Activated naive CD4-positive, alpha-beta T cell treated with anti-CD3 and anti-CD28 coated beads for 36 hours (primary cell): Measurements from ENCODE around the gene GPS1. TPM values are rescaled to one million over a fixed set of nuclear protein-coding genes. Genes with fewer than 3 reads are reported as not detected.
"Not testable (repeated sequence)": the region's sequence is repeated elsewhere in the genome, so short reads cannot be mapped to it uniquely, and the experiment has no call there.

ENCODE experiments used
- CTCF ChIA-PET: fragments of 350-600 bp; sonication (Branson Sonifier 250); formaldehyde crosslinking; loops from one replicate; lab custom pipeline; 2021; ENCODE audit warnings: antibody characterized with exemption; lab: Charles Lee
- DNase-seq: peaks from one replicate; pipeline ENCODE4 v3.0.0-alpha.2; 2020
- H3K27ac Mint-ChIP-seq: one replicate; pipeline ENCODE4 v1.8.0; 2021; ENCODE audit warnings: mild to moderate bottlenecking, mixed read lengths
- H3K27me3 Mint-ChIP-seq: one replicate; pipeline ENCODE4 v1.8.0; 2021; ENCODE audit warnings: low read depth, mixed read lengths
- H3K36me3 Mint-ChIP-seq: one replicate; pipeline ENCODE4 v1.8.0; 2021; ENCODE audit warnings: low read depth, mixed read lengths
- H3K4me1 Mint-ChIP-seq: one replicate; pipeline ENCODE4 v1.8.0; 2021; ENCODE audit warnings: low read depth, mixed read lengths
- H3K4me3 Mint-ChIP-seq: one replicate; pipeline ENCODE4 v1.8.0; 2021; ENCODE audit warnings: mild to moderate bottlenecking, moderate library complexity, mixed read lengths
- H3K9me3 Mint-ChIP-seq: one replicate; pipeline ENCODE4 v1.8.0; 2021; ENCODE audit warnings: mixed read lengths
- intact Hi-C: fragments of 100-400 bp; cut with micrococcal nuclease; formaldehyde crosslinking; loops from one replicate; pipeline ENCODE4 v1.15.1; 2023
- total RNA-seq, 2 experiments: library from RNA; stranded (reverse); gene quantifications; one replicate each; pipeline ENCODE4 v1.2.3, GENCODE V29; 2021

The GPS1 gene
- total RNA-seq, 2 experiments from 2014 or later, result 91.0 to 91.3 TPM

GRCh38 chr17:82033359-82034085 is 18.2 kb upstream of the GPS1 start:
- H3K36me3 Mint-ChIP-seq, result peaks cover 5% of the 10 kb centered on the region
- H3K27ac Mint-ChIP-seq, result no peak overlapping the region
- peaks cover 20% of the 10 kb centered on the region for H3K4me1 Mint-ChIP-seq
- CTCF ChIA-PET, result interaction anchor here (1.5 to 2.3 kb wide), 2 partner anchors 10 to 120 kb away, joined by 4 to 6 read pairs; partner anchors contain the start of genes CENPX and LRRC45
- H3K27me3 Mint-ChIP-seq, result no peaks in the 10 kb centered on the region
- intact Hi-C loops, result loop anchor here (10.0 kb wide), 1 partner anchor 321 kb away; the partner anchor contains the start of gene TEX19
- DNase-seq, result no peak
- H3K4me3 Mint-ChIP-seq, result no peak overlapping the region
- no peaks in the 10 kb centered on the region for H3K9me3 Mint-ChIP-seq

DNA sequence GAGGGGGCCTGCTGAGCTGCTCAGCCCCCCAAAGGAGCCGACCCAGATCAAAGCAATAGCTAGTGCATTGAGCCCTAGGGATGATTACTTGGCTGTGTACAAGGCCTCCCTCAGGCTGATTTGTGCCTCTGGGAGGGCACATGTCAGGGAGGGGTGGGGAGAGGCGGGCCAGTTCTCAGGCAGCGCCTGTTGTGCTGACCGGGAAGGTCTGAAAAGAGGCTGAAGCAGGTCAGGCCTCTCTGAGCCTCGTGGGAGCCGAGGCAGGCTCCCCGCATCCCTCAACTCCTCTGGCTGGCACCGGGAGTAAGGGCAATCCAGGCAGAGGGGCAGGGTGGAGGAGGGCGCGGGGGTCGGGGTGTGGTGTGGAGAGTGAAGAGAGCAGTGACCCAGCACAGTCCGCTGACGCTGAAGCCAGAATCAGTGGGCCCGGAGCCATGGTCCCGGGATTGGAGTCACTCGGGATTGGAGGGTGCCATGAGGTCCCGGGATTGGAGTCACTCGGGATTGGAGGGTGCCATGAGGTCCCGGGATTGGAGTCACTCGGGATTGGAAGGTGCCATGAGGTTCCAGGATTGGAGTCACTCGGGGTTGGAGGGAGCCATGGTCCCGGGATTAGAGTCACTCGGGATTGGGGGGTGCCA is 17.2 kb upstream of the GPS1 start:
- no peaks in the 10 kb centered on the region for H3K9me3 Mint-ChIP-seq
- DNase-seq, result no peak
- H3K36me3 Mint-ChIP-seq, result peaks cover 5% of the 10 kb centered on the region
- H3K4me3 Mint-ChIP-seq, result no peak overlapping the region
- no peak overlapping the region for H3K27ac Mint-ChIP-seq
- H3K4me1 Mint-ChIP-seq, result peaks cover 25% of the 10 kb centered on the region
- intact Hi-C loops, result loop anchor here (10.0 kb wide), 1 partner anchor 320 kb away; the partner anchor contains the start of gene TEX19
- H3K27me3 Mint-ChIP-seq, result no peaks in the 10 kb centered on the region
- CTCF ChIA-PET, result interaction anchor here (2.1 to 2.3 kb wide), 2 partner anchors 75 to 120 kb away, joined by 6 to 7 read pairs; no protein-coding TSS in a partner anchor

- peaks cover 22% of the 10 kb centered on the region for H3K4me1 Mint-ChIP-seq
- H3K36me3 Mint-ChIP-seq, result peaks cover 2% of the 10 kb centered on the region
- H3K4me3 Mint-ChIP-seq, result peak overlapping the region; percentile 85
- H3K27me3 Mint-ChIP-seq, result no peaks in the 10 kb centered on the region
- H3K9me3 Mint-ChIP-seq, result no peaks in the 10 kb centered on the region
- H3K27ac Mint-ChIP-seq, result no peak overlapping the region
- CTCF ChIA-PET, result interaction anchor here (2.1 kb wide), 1 partner anchor 76 kb away, joined by 7 read pairs; no protein-coding TSS in a partner anchor
- no peak for DNase-seq
- intact Hi-C loops, result loop anchor here (10.0 kb wide), 1 partner anchor 319 kb away; the partner anchor contains the start of gene TEX19
Observed at GRCh38 chr17:82035488-82035887, 16.2 kb upstream of the GPS1 start.

DNA sequence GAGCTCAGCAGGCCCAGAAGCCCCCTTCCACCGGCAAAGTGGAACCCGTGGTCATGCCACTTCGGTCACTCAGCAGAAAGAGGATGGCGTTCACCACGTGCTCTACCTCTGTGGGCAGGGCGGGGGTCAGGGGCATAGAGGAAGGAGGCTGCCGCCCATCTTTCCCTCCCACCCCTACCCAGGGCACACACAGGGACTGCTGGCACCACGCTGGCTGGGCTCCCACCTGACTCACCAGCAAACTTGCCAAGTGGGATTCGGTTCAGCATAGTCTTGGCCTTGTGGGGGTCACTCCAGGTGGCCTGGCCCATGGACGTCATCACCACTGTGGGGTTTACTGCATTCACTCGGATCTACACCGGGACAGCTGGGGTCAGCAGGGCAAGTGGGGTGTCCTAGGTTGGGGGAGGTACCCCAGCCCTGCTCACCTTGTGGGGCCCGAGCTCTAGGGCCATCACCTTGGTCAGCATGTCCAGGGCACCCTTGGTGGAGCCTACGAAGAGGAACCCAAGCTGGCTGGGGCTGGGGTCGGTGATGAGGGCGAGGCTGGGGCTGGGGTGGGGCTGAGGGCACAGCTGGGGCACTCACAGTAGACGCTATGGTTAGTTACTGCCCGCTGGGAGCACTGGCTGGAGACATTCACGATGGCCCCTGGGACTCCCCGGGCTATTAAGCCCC is 15.6 kb upstream of the GPS1 start:
- H3K36me3 Mint-ChIP-seq, result peaks cover 2% of the 10 kb centered on the region
- intact Hi-C loops, result loop anchor here (10.0 kb wide), 1 partner anchor 319 kb away; the partner anchor contains the start of gene TEX19
- H3K9me3 Mint-ChIP-seq, result no peaks in the 10 kb centered on the region
- H3K4me3 Mint-ChIP-seq, result peak overlapping the region; percentile 85
- DNase-seq, result no peak
- H3K27ac Mint-ChIP-seq, result no peak overlapping the region
- H3K4me1 Mint-ChIP-seq, result peaks cover 22% of the 10 kb centered on the region
- no peaks in the 10 kb centered on the region for H3K27me3 Mint-ChIP-seq
- CTCF ChIA-PET, result interaction anchor here (1.6 to 2.1 kb wide), 2 partner anchors 14 to 77 kb away, joined by 3 to 7 read pairs; no protein-coding TSS in a partner anchor

DNA sequence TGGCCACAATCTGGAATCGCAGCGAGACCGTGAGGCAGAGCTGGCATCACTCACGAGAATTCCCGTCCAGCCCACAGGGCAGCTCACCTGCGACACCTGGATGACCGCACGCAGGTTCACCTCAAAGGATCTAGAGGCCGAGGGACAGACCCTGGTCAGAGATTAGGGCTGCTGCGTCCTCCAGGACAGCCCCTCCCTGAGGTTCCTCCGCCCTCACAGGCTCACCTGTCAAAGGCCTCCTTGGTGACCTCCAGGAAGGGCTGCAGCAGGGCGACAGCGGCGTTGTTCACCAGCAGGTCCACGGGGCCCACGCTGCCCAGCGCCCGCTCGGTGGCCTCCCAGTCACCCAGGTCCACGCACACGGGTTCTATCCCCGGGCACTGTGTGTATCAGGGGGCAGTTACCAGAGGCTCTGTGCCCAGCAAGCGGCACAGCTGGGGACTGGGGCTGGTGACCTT is 15.0 kb upstream of the GPS1 start:
- intact Hi-C loops, result loop anchor here (1.0 to 10.0 kb wide), 3 partner anchors 13 to 318 kb away; partner anchors contain the start of genes FASN, LRRC45 and TEX19
- H3K27ac Mint-ChIP-seq, result no peak overlapping the region
- CTCF ChIA-PET, result interaction anchor here (1.6 kb wide), 1 partner anchor 15 kb away, joined by 3 read pairs; no protein-coding TSS in a partner anchor

GRCh38 chr17:82037092-82037888 is 14.4 kb upstream of the GPS1 start, which contains the start of gene DCXR:
Gene DCXR, minus strand, starts transcription at chr17:82037697. Its CDS starts 15 bp downstream, at chr17:82037682.
- Mint-ChIP-seq H3K9me3 (no peaks in the 10 kb centered on the region), H3K4me1 (peaks cover 22% of the 10 kb centered on the region), H3K27ac (peak within 1 kb of the TSS; percentile 82), H3K27me3 (no peaks in the 10 kb centered on the region), H3K36me3 (peaks cover 2% of the 10 kb centered on the region), H3K4me3 (peak within 1 kb of the TSS; percentile 85)
- CTCF ChIA-PET, result interaction anchor here (0.6 to 1.6 kb wide), 14 partner anchors 9 to 448 kb away, joined by 3 to 6 read pairs (median 4); partner anchors contain the start of genes CENPX and LRRC45
- intact Hi-C loops, result loop anchor here (1.0 to 10.0 kb wide), 3 partner anchors 14 to 318 kb away; partner anchors contain the start of genes FASN, LRRC45 and TEX19
- peak; percentile 96 for DNase-seq

More for the DNA sequence above, 15.0 kb upstream of the GPS1 start:
- H3K36me3 Mint-ChIP-seq, result peaks cover 2% of the 10 kb centered on the region
- no peaks in the 10 kb centered on the region for H3K9me3 Mint-ChIP-seq
- peak overlapping the region; percentile 85 for H3K4me3 Mint-ChIP-seq
- DNase-seq, result no peak
- no peaks in the 10 kb centered on the region for H3K27me3 Mint-ChIP-seq
- peaks cover 22% of the 10 kb centered on the region for H3K4me1 Mint-ChIP-seq

GRCh38 chr17:82037889-82038195 is 13.9 kb upstream of the GPS1 start:
- intact Hi-C loops, result loop anchor here (1.0 to 10.0 kb wide), 3 partner anchors 15 to 317 kb away; partner anchors contain the start of genes FASN, LRRC45 and TEX19
- Mint-ChIP-seq H3K4me3 (peak overlapping the region; percentile 85), H3K9me3 (no peaks in the 10 kb centered on the region), H3K4me1 (peaks cover 22% of the 10 kb centered on the region), H3K36me3 (peaks cover 2% of the 10 kb centered on the region), H3K27ac (peak overlapping the region; percentile 82), H3K27me3 (no peaks in the 10 kb centered on the region)
- DNase-seq, result no peak
- CTCF ChIA-PET, result interaction anchor here (0.6 to 1.6 kb wide), 14 partner anchors 9 to 448 kb away, joined by 3 to 6 read pairs (median 4); partner anchors contain the start of genes CENPX and LRRC45

DNA sequence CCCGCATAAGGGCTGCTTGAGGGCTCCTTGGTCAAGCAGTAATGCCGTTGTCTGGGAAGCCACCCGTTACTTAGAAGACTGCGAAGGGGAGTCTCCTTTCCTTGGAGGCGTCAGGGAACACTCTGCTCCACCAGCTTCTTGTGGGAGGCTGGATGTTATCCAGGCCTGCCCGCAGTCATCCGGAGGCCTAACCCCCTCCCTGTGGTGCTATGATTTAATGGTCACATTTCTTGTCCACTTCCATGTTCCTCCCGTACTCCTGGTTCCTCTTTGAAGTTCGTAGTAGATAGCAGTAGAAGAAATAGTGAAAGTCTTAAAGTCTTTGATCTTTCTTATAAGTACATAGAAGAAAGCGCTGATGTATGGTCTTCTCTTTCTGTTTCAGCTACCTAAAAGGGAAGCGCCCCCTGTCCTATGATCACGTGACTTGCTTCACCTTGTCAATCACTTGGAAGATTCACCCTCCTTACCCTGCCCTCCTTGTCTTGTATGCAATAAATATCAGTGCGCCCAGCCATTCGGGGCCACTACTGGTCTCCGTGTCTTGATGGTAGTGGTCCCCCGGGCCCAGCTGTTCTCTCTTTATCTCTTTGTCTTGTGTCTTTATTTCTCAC is 12.8 kb upstream of the GPS1 start:
- CTCF ChIA-PET, result not testable (repeated sequence)

DNA sequence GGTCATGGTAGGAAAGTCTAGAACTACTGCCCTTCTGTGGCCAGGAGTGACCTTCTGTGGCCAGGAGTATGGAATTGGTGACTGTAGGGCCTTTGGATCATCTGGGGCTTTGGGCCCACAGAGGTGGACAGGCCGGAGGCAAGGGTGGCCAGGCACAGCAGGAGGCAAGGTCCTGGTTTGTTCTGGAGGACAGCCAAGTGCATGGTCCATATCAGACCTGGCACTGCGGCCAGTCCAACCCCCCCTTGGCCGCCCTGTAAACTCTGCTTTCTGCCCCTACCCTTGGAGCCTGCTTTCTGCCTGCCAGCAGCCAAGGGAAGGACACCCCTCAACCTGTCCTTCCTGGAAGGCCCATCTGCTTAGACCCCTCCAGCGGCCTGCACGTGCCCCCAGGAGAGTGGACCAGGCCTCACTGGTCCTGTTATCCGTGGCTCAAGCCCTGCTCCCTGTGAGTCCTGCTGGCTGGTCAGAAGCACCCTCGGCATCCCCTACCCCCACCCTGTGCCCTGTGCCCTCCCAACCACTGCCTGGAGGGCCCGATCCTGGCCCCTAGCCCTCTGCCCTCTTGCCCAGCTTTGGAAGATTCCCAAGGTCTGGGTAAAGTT is 11.9 kb upstream of the GPS1 start:
- Mint-ChIP-seq H3K27ac (no peak overlapping the region), H3K36me3 (peaks cover 2% of the 10 kb centered on the region), H3K9me3 (no peaks in the 10 kb centered on the region), H3K4me3 (no peak overlapping the region), H3K4me1 (peaks cover 22% of the 10 kb centered on the region), H3K27me3 (no peaks in the 10 kb centered on the region)
- DNase-seq, result no peak
- CTCF ChIA-PET, result interaction anchor here (2.0 kb wide), 1 partner anchor 9 kb away, joined by 7 read pairs; the partner anchor contains the start of gene RAC3
- intact Hi-C loops, result loop anchor here (10.0 kb wide), 1 partner anchor 315 kb away; the partner anchor contains the start of gene TEX19

More for the DNA sequence above, 12.8 kb upstream of the GPS1 start:
- DNase-seq, H3K4me3 Mint-ChIP-seq, H3K36me3 Mint-ChIP-seq, H3K27ac Mint-ChIP-seq, H3K9me3 Mint-ChIP-seq, H3K27me3 Mint-ChIP-seq: not testable (repeated sequence)
- intact Hi-C loops, result loop anchor here (10.0 kb wide), 1 partner anchor 316 kb away; the partner anchor contains the start of gene TEX19
- peaks cover 22% of the 10 kb centered on the region for H3K4me1 Mint-ChIP-seq

- no peak overlapping the region for H3K27ac Mint-ChIP-seq
- no peak overlapping the region for H3K4me3 Mint-ChIP-seq
- CTCF ChIA-PET, result interaction anchor here (2.0 kb wide), 1 partner anchor 11 kb away, joined by 7 read pairs; the partner anchor contains the start of gene RAC3
- H3K27me3 Mint-ChIP-seq, result no peaks in the 10 kb centered on the region
- no peaks in the 10 kb centered on the region for H3K9me3 Mint-ChIP-seq
- intact Hi-C loops, result no loop called here
- no peaks in the 10 kb centered on the region for H3K36me3 Mint-ChIP-seq
- DNase-seq, result no peak
- peaks cover 14% of the 10 kb centered on the region for H3K4me1 Mint-ChIP-seq
Observed at GRCh38 chr17:82041144-82041814, 10.4 kb upstream of the GPS1 start.
